Right lobe of liver (tissue), 4 donors: Measurements from ENCODE around the gene LYST.

ENCODE experiments used
- POLR2A ChIP-seq: fragments of 450-650 bp; IDR thresholded peaks from one replicate; pipeline ENCODE4 v1.6.1; 2017; ENCODE audit warnings: antibody characterized with exemption, mild to moderate bottlenecking
- TF ChIP-seq, protein P1 (sequence below), 4 donors: fragments of 200-600 bp in 3 of 4; fragments of 450-650 bp in 1 of 4; IDR thresholded peaks; one replicate each; pipeline versions ENCODE4 v1.5.1 to v1.8.0; 2016 to 2022; ENCODE audit warnings: antibody characterized with exemption in 4 of 4, mild to moderate bottlenecking in 2 of 4
- donor health status: DM: no; HTN: no; CAD: no.
- donor health status: DM: no; HTN: no; CAD: no.
- donor health status: DM: no; HTN: yes; CAD: no.

GRCh38 chr1:235683653-235684052, 183.1 kb downstream of the LYST start:
- TF ChIP-seq, protein P1, sequence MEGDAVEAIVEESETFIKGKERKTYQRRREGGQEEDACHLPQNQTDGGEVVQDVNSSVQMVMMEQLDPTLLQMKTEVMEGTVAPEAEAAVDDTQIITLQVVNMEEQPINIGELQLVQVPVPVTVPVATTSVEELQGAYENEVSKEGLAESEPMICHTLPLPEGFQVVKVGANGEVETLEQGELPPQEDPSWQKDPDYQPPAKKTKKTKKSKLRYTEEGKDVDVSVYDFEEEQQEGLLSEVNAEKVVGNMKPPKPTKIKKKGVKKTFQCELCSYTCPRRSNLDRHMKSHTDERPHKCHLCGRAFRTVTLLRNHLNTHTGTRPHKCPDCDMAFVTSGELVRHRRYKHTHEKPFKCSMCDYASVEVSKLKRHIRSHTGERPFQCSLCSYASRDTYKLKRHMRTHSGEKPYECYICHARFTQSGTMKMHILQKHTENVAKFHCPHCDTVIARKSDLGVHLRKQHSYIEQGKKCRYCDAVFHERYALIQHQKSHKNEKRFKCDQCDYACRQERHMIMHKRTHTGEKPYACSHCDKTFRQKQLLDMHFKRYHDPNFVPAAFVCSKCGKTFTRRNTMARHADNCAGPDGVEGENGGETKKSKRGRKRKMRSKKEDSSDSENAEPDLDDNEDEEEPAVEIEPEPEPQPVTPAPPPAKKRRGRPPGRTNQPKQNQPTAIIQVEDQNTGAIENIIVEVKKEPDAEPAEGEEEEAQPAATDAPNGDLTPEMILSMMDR (IDR thresholded peaks at IDR 0.05): no peak
- no peak for TF ChIP-seq POLR2A
